IMR-90 (cell line): ENCODE measurements around the gene SIDT1.

Experiments used
- CEBPB ChIP-seq: IDR thresholded peaks from 2 replicates; pipeline ENCODE4 v1.6.1; 2012; ENCODE audit warnings: low read depth, low read length, improper control_type of control experiment
- MXI1 ChIP-seq: IDR thresholded peaks from 2 replicates; pipeline ENCODE4 v1.6.1; 2012; ENCODE audit warnings: low read depth, mild to moderate bottlenecking, low read length, moderate library complexity, borderline replicate concordance
- POLR2A ChIP-seq: IDR thresholded peaks from 2 replicates; pipeline ENCODE4 v1.6.1; 2012; ENCODE audit warnings: mild to moderate bottlenecking, low read depth, low read length
- RAD21 ChIP-seq: IDR thresholded peaks from 2 replicates; pipeline ENCODE4 v1.6.1; 2012; ENCODE audit warnings: low read length, improper control_type of control experiment
- SMC3 ChIP-seq: fragments of 150-350 bp; IDR thresholded peaks from 2 replicates; pipeline ENCODE4 v1.6.1; 2016; ENCODE audit warnings: low read depth, mild to moderate bottlenecking, antibody characterized with exemption, low read length, moderate library complexity
- TF ChIP-seq, protein P1 (sequence below): conservative IDR thresholded peaks from 2 replicates; pipeline ENCODE4 v1.5.1; 2012; ENCODE audit warnings: mild to moderate bottlenecking, low read depth, low read length, improper control_type of control experiment

DNA sequence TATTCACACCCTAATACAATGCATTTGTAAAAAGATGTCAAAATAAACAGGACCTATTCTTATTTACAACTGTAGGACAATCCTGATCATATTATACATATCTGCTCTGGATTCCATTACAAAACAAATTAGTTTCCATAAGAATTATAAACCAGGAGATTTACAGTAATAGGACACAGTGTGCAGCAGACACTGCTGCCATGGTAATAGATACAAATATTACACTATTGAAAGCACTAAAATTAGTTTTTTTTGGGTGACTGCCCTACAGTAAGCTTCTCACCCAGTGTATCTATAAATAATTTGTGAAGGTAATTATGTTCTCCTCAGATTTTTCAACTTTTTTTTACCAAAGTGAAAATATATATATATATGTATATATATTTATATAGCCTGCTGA lies 116.2 kb downstream of the SIDT1 start:
- TF ChIP-seq, protein P1, sequence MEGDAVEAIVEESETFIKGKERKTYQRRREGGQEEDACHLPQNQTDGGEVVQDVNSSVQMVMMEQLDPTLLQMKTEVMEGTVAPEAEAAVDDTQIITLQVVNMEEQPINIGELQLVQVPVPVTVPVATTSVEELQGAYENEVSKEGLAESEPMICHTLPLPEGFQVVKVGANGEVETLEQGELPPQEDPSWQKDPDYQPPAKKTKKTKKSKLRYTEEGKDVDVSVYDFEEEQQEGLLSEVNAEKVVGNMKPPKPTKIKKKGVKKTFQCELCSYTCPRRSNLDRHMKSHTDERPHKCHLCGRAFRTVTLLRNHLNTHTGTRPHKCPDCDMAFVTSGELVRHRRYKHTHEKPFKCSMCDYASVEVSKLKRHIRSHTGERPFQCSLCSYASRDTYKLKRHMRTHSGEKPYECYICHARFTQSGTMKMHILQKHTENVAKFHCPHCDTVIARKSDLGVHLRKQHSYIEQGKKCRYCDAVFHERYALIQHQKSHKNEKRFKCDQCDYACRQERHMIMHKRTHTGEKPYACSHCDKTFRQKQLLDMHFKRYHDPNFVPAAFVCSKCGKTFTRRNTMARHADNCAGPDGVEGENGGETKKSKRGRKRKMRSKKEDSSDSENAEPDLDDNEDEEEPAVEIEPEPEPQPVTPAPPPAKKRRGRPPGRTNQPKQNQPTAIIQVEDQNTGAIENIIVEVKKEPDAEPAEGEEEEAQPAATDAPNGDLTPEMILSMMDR: no peak
- TF ChIP-seq POLR2A: no peak
- TF ChIP-seq RAD21: no peak
- no peak for TF ChIP-seq SMC3
- TF ChIP-seq MXI1: no peak
- no peak for TF ChIP-seq CEBPB
